ENCODE data around the gene SLC6A11. TPM values are rescaled to one million over a fixed set of nuclear protein-coding genes. Genes with fewer than 3 reads are reported as not detected.

SLC6A11 gene
- total and polyA plus RNA-seq, 2 of the 13 experiments (the other 11 are each of a cell fraction or from before 2014, with no cell fraction given), result 17.9 to 34.5 TPM

- H3K27ac ChIP-seq (ENCODE audit: extremely low read length, insufficient read depth, low read length), result no peak overlapping the region
- TF ChIP-seq SMC3 (IDR thresholded peaks at IDR 0.05; ENCODE audit: low read length) (peak; percentile 93), RAD21 (CRISPR knock-in tag; IDR thresholded peaks at IDR 0.05) (peak; percentile 65), ZNF777 (CRISPR knock-in tag; IDR thresholded peaks at IDR 0.05) (no peak), CTCF (CRISPR knock-in tag; IDR thresholded peaks at IDR 0.05) (peak; percentile 85), SMAD1 (CRISPR knock-in tag; IDR thresholded peaks at IDR 0.05; ENCODE audit: borderline replicate concordance, low read depth) (no peak), IRF2 (CRISPR knock-in tag; IDR thresholded peaks at IDR 0.05) (0 out of 2 replicates have a peak, but pooled peaks have one; percentile 40), STAG1 (CRISPR knock-in tag; IDR thresholded peaks at IDR 0.05) (peak; percentile 89), ZBTB25 (CRISPR knock-in tag; IDR thresholded peaks at IDR 0.05) (peak; percentile 44; the same call in 1 of the 2 replicates)
- ChIA-PET CTCF (ENCODE audit: low intra/inter-chr PET ratio, low total read pairs) (interaction anchor here (0.8 to 5.7 kb wide), 3 partner anchors 74 to 125 kb away, joined by 3 to 52 read pairs (median 45); no protein-coding TSS in a partner anchor), POLR2A (no interaction called here)
- H3K27me3 ChIP-seq (ENCODE audit: control insufficient read depth in 1 of 2, insufficient read depth in 2 of 2, low read length in 2 of 2), result no peaks in the 10 kb centered on the region; a peak in 1 of 5 replicates
- peak; percentile 82 for FAIRE-seq
- H3K4me3 ChIP-seq (replicated peaks in 1 of 3; ENCODE audit: insufficient read depth in 1 of 3, low read depth in 2 of 3, low read length in 3 of 3), result no peak overlapping the region
- no peaks in the 10 kb centered on the region for H4K20me1 ChIP-seq (ENCODE audit: insufficient read depth, low read length)
- no peaks in the 10 kb centered on the region for H3K4me1 ChIP-seq (ENCODE audit: insufficient read depth, low read length)
- DNase-seq (ENCODE audit: low spot score), result peak; percentile 33
- intact Hi-C loops (cut with micrococcal nuclease; ENCODE audit: unreplicated experiment) (loop anchor here (1.0 to 2.0 kb wide), 3 partner anchors 71 to 125 kb away; no protein-coding TSS in a partner anchor), in situ Hi-C loops (cut with HindIII; ENCODE audit: extremely low pct_ligation_motif_present, low pct_unique_long_range_greater_than_20kb) (loop anchor here (5.0 kb wide), 1 partner anchor 126 kb away; no protein-coding TSS in a partner anchor)
- no peak overlapping the region for H3K9ac ChIP-seq (ENCODE audit: insufficient read depth, low read depth, low read length)
- ATAC-seq, result peak; percentile 61; the same call in 2 of the 3 replicates
- BruUV-seq (replicated peaks), result no TSS peak
- H3K36me3 ChIP-seq (replicated peaks in 1 of 2; ENCODE audit: control insufficient read depth in 1 of 2, insufficient read depth in 2 of 2, low read length in 2 of 2), result peaks cover 2 to 9% of the 10 kb centered on the region in 2 experiments; a peak in 4 of 5 replicates
- no peaks in the 10 kb centered on the region for H3K9me3 ChIP-seq (ENCODE audit: low read length)
- H3K4me2 ChIP-seq (ENCODE audit: low read depth, low read length), result no peak overlapping the region
- no peak overlapping the region for H2AFZ ChIP-seq (ENCODE audit: low read length)
- no peaks in the 10 kb centered on the region for H3K79me2 ChIP-seq (ENCODE audit: insufficient read depth, low read length)
- WGBS (ENCODE audit: low lambda C conversion rate), result 59% methylated on average over 7 of the region's 7 CpGs
Observed at GRCh38 chr3:10883478-10884234, 67.6 kb downstream of the SLC6A11 start.

All from HepG2 (cell line).